RKO (cell line): Measurements from ENCODE around the gene ARIH2.
A peak's percentile ranks its signal among the peaks of the same experiment; 100 is the strongest.
"Not testable (repeated sequence)": the region's sequence is repeated elsewhere in the genome, so short reads cannot be mapped to it uniquely, and the experiment has no call there.

Experiments
- DNase-seq: peaks from one replicate; pipeline ENCODE4 v3.0.0-alpha.2; 2016; ENCODE audit warnings: low spot score

The ARIH2 gene

GRCh38 chr3:49004352-49005302, 86.0 kb downstream of the ARIH2 start:
- DNase-seq: no peak

DNA sequence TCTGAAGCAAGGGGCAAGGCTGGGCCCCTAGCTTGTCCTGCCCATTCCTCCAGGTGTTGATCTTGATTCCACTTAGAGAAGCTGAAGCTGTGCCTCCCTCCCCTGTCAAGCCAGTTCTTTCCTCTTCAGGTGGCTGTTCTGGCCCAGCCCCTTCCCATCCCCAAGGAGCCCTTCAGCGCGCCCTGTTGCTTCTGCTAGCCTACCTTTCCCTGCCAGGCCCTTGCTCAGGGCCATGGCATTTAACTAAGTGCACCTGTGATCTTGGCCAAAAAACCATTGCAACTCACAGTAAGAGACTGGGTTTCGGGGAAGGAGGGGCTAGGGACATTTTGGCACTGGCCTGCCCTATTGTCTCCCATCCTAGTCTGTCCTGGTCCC, 86.7 kb downstream of the ARIH2 start:
- no peak for DNase-seq

- no peak for DNase-seq
Observed at GRCh38 chr3:49005998-49006397, 87.4 kb downstream of the ARIH2 start.

- no peak for DNase-seq
Observed at GRCh38 chr3:49006408-49007067, 87.9 kb downstream of the ARIH2 start.

DNA sequence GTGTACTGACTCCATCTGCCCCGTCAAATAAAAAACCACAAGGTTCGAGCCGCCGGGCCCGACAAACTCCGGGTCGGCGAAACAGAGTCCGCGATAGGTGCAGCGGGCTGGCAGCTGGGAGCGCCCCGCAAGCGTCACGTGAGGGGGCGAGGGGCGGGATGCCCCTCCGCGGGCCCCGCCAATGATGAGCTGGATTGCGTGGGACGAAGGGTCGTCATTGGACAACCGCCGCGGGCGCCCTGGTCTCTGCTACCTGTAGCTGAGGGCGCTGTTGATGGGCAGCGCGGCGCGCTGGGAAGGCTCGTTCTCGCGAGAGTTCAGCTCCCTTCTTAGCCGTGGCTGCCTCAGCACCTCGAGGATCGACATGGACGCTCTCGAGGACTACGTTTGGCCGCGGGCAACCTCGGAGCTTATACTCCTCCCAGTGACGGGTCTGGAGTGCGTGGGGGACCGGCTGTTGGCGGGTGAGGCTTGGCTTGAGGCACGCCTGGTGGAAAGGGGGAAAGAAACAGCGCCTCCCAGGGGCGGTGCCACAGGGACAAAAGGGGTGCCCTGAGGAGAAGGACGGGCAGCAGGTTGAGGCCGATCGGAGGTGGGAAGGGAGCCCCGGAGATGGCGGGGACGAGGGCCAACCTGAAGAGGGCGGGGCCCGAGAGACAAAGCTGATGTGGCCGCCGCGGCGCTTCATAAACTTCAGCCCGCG, 88.6 kb downstream of the ARIH2 start, which contains the start of gene WDR6:
Gene WDR6, plus strand, starts transcription at position 324 of the 703 bp plus-strand sequence. Its CDS starts 41 bp downstream, at position 365.
- DNase-seq: peak; percentile 97

DNA sequence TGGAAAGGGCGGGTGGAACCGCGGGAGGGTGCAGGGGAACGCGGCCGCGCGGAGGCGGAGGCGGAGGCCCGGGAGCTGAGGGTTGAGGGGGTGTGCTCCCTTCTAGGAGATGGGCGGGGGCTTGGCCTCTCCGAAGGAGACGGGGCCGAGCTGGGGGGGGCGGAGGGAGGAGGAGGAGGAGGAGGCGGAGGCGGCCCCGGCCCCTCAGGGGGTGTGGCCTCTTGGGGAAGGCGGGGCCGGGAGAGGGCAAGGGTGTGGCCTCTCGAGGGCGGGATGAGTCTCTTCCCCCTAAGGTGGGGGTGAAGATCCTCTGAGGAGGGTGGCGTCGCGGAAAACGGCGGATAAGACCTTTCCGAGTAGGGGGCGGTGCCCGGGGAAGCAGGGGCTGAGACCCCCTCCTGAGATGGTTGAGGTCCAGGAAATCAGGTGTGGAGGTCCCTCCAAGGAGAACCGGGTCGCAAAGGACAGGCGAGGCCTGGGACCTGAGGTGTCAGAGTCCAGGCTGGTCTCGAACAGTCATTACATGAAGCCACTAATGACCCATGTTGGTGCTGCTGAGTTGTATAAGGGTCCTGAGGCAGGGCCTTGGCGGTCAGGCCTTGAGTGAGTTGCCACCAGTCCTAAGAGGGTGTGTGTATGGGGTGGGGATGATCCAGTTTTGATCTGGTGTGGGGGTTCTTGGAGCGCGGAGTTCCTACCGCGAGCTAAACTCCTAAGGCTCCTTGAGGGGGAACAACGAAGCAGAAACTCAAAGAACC, 89.3 kb downstream of the ARIH2 start:
- DNase-seq: peak; percentile 81

DNA sequence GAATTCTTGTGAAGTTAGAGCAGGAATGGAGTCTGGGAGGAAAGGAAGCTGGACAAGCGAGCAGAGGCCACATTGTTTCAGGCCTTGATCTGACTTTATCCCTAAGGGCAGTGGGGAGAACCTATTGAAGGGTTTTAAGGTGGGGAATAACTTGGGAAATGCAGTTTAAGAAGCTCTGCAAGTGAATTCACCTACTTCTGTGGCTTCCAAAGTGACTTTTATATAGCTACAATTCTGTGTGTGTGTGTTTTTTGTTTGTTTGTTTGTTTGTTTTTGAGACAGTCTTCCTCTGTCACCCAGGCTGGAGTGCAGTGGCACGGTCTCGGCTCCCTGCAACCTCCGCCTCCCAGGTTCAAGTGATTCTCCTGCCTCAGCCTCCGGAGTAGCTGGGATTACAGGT, 90.0 kb downstream of the ARIH2 start:
- not testable (repeated sequence) for DNase-seq

- DNase-seq: no peak
Observed at GRCh38 chr3:49009396-49009795, 90.8 kb downstream of the ARIH2 start.

GRCh38 chr3:49012441-49013017, 93.9 kb downstream of the ARIH2 start:
- DNase-seq: no peak

DNA sequence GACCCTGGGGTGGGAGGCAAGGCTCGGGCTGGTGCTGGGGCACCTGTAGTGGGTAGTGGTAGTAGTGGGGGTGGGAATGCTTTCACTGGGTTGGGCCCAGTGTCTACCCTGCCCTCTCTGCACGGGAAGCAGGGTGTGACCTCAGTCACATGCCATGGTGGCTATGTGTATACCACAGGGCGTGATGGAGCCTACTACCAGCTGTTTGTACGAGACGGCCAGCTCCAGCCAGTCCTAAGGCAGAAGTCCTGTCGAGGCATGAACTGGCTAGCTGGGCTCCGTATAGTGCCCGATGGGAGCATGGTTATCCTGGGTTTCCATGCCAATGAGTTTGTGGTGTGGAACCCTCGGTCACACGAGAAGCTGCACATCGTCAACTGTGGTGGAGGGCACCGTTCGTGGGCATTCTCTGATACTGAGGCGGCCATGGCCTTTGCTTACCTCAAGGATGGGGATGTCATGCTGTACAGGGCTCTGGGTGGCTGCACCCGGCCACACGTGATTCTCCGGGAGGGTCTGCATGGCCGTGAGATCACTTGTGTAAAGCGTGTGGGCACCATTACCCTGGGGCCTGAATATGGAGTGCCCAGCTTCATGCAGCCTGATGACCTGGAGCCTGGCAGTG, 94.6 kb downstream of the ARIH2 start:
- DNase-seq: no peak

DNA sequence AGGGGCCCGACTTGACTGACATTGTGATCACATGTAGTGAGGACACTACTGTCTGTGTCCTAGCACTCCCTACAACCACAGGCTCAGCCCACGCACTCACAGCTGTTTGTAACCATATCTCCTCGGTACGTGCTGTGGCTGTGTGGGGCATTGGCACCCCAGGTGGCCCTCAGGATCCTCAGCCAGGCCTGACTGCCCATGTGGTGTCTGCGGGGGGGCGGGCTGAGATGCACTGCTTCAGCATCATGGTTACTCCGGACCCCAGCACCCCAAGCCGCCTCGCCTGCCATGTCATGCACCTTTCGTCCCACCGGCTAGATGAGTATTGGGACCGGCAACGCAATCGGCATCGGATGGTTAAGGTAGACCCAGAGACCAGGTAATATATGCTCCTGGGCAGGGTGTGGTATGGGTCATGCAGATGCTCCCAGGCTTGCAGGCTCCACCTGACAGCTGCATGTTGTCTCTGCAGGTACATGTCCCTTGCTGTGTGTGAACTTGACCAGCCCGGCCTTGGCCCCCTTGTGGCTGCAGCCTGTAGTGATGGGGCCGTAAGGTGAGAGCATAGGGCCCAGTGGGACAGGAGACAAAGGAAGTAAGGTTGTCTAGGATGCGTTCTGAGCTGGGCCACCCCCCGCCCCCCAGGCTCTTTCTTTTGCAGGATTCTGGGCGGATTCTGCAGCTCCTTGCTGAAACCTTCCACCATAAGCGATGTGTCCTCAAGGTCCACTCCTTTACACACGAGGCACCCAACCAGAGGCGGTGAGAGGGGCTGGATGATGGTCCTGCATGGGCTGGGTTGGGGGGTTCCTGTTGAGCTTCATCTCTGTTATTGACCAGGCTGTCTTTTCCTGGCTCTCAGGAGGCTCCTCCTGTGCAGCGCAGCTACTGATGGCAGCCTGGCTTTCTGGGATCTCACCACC, 95.4 kb downstream of the ARIH2 start:
- DNase-seq: no peak

DNA sequence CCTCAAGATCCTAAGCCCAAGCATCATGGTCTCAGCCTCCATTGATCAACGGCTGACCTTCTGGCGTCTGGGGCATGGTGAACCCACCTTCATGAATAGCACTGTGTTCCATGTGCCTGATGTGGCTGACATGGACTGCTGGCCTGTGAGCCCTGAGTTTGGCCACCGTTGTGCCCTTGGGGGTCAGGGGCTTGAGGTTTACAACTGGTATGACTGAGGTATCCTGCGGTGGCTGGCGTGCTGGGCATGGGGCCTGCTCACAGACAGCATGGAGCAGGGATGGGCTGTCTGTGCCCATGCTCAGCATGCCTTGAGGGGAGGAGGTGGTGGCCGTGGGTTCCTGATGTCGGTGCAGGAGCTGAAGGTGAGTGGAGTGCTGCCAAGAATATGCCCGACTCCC, 96.4 kb downstream of the ARIH2 start:
- DNase-seq: no peak

GRCh38 chr3:49015765-49016164, 97.1 kb downstream of the ARIH2 start:
- no peak for DNase-seq

GRCh38 chr3:49016414-49017228, 98.0 kb downstream of the ARIH2 start:
- DNase-seq: no peak

GRCh38 chr3:49017229-49017970, 98.8 kb downstream of the ARIH2 start:
- peak; percentile 32 for DNase-seq

DNA sequence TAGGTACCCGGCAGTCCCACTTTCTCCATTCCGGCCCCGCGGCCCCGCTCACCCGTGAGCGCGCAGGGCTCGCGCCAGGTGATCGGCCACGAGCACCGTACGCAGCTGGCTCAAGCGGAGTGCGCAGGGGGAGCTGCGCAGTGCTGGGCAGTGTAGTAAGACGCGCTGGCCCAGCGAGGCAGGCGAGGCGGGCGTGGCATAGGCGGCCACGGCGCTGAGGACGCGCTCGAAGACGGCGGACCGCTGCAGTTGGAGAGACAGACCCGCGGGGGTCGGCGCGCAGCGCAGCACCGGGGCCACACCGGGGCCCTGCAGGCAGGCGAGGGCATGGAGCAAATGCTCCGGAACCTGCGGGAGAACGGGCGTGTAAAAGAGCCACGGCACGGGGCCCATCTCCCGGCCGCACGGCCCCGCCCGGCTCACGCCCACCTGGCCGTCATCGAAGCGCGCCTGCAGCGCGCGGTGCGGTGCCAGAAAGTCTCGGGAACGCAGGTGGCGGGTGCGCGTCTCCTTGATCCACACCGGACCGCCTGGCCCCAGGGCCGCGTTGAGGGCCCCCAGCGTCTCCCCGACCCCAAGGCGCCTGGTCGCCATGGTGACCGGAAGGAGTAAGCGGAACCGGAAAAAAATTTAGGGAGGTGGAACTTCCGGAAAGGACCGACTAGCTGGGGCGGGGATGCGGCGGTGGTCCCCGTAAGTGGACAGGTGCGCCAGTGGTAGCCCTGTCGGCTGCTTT, 99.5 kb downstream of the ARIH2 start, which contains the start of gene DALRD3:
Gene DALRD3, minus strand, starts transcription at position 610 of the 736 bp plus-strand sequence. Its CDS starts 16 bp downstream, at position 594.
- DNase-seq: peak; percentile 78

- no peak for DNase-seq
Observed at GRCh38 chr3:49018707-49019006, 100.0 kb downstream of the ARIH2 start.

DNA sequence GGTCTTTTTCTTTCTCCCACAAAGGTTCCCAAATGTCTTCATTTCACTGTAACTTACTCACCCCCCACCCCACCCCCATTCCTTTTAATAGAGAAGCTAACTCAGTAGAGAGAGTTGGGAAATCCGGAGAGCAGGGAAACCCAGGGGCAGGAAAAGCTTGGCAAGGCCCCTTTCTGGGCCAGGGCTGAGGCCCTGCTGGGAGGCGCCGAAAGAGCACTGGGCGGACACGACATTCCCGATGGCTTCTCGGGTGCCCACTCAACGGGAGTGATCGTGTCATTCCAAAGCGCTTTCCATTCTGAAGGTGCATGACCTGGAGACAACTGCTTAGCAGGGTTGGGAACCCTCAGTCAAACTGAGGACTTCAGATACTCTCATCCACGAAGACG, 101.3 kb downstream of the ARIH2 start:
- peak; percentile 63 for DNase-seq
